Measurements from ENCODE around the gene BCO1.

Gene BCO1

GRCh38 chr16:81276323-81276722 is 37.8 kb downstream of the BCO1 start:
- no peak for DNase-seq

DNA sequence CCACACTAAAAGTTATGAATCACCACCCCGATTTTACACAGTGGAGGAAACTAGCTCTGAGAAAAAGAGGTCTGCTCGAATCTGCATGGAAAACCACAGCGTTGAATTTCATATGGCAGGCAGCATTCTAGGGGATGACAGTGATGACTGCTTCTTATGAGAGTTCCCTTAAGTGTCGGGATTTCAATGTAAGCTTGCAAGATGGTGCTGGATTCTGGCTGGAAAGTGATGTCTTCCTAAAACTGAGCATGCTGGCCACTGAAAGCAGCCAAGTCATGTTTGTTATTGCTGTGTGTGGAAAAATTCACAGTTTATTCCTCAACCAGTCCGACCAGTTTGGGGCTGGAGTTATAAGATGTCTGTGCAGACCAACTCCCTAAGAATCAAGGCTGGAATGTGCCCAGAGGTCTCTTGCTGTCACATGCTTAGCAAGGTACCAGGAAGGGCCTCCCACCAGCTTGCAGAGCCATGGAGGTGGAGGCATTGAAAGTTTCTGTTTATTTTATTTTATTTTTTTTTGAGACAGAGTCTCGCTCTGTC is 39.1 kb downstream of the BCO1 start:
- DNase-seq = no peak

DNA sequence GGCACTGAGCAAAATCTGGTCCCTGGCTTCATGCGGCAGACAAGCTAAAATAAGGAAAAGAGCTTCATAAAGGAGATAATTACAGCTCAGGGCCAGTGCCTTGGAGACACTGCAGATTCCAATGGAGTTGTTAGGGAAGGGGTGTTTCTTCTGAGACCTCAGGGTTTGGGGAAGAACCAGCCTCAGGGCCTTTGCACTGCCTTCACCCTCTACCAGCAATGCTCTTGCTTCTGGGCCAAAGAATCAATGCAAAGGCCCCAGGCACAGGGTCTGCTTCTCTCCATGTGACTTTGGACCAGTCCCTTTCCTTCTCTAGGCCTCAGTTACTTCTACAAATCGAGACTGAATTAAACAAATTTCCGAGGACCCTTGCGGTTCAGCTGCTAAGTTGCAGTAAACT is 40.0 kb downstream of the BCO1 start:
- DNase-seq = no peak

- no peak for DNase-seq
Observed at GRCh38 chr16:81279392-81279791, 40.9 kb downstream of the BCO1 start.

DNA sequence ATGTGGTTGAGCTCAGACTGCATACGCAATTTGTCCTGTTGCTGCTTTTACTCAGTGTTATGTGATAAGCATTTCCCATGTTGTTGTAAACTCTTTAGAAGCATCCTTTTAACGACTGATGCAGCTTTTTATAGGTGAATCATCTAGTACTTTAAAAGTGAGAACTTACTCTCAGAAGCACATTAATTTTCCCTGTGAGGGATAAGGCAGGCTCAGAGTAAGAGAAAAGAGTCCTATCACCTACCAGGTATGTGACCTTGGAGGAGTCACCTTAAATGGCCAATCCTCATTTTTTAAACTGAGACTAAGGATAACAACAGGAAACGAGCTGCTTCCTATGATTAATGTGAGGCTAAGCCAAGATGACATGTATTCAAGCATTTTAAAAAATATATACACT is 41.9 kb downstream of the BCO1 start:
- no peak for DNase-seq

DNA sequence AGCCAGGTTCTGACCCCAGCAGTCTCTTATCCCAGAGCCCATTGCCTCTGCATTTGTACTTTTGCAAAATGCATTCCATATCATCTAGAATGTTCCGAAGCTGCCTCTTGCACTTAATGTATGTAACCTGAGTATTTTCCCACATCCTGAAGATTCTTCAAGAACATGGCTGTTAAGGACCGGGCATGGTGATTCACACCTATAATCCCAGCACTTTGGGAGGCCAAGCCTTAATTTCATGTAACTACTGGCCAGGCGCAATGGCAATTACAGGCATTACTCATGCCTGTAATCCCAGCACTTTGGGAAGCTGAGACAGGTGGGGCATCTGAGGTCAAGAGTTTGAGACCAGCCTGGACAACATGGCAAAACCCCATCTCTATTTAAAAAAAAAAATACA is 44.6 kb downstream of the BCO1 start:
- no peak for DNase-seq

GRCh38 chr16:81284995-81285600 is 46.6 kb downstream of the BCO1 start:
- no peak for DNase-seq

GRCh38 chr16:81286190-81286589 is 47.7 kb downstream of the BCO1 start:
- DNase-seq = no peak

GRCh38 chr16:81291117-81291516 is 52.6 kb downstream of the BCO1 start:
- DNase-seq = no peak

GRCh38 chr16:81292936-81293335 is 54.4 kb downstream of the BCO1 start:
- no peak for DNase-seq

DNA sequence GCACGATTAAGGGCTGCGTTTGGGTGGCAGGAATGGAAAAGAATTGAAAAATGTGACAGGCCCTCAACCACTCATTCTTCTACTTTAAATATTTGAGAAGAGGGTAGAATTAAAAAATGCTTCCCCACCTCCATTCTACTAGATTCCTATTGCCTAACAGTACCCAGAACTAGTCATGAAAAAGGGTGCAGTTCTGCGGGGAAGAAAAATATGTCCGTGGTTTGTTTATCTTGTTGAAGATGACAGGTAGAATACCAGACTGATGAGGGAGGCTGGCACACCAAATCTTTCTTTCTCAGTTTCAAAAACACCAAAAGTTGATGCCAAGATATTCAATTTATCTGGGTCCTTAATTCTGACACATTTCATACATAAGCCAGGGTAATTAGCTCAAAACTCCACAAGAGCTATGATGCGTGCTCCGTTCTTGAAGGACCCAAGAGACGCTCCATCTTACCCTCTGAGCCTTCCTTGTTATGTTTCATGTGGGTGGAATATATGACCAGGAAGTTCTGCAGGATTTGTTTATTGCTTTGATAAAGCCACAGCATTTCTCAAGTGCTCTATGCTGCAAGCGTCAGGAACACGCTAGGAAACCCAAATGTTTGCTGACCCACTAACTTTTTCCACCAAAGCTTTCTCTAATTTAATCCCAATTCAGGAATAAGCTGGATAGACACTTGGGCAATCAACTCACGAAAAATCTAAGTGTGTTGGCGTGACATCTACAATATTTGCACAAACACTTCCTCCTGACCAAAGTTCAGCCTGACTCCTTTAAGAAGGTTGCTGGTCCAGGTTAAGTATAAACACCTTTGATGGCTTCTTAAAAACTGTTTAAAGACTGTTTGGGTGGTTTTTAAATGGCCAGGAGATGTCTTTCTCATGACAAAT is 55.7 kb downstream of the BCO1 start:
- DNase-seq = no peak

- DNase-seq = no peak
Observed at GRCh38 chr16:81296631-81297030, 58.1 kb downstream of the BCO1 start.

DNA sequence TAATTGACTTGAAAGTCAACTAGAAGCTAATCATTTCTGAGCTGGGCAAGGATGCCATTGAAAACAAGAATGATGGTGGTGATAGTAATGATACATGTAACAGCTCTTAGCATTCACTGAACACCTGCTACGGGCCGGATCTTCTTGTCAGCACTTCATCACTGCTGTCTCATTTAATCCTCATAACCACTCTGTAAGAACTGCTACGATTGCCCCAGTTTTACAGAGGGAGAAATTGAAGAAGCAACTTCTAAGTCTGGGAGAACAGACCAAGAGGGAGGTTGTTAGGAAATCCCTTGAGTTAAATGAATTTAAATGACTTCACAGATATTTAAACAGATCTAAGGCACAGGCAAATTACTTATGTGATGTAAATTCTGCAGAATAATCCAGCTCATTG is 69.3 kb downstream of the BCO1 start:
- no peak for DNase-seq

DNA sequence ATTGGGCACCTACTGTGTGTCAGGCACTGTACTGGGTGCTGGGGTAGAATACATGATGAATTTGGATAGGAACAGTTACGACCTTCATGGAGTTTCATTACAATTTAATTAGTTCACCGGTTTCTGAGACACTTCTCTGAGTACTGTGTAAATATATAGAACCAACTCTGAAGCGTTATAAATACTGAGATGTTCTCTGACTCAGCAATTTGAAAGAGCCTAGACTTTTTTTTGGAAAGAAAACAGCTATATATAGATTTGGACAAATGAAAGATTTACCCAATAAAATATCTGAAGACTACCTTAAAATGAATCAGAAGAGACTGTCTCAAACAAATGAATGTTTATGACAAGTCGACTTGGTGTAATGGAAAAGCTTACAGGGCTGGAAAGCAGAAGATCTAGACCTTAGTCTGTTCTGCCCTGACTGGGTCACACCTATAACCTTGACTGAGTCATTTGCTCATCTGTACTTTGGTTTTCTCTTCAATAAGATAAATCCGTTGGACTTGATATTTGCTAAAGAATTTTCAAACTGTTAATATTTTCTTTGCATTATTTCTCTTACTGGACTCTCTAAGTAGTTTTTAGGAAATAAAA is 71.7 kb downstream of the BCO1 start:
- peak; percentile 43 for DNase-seq

DNA sequence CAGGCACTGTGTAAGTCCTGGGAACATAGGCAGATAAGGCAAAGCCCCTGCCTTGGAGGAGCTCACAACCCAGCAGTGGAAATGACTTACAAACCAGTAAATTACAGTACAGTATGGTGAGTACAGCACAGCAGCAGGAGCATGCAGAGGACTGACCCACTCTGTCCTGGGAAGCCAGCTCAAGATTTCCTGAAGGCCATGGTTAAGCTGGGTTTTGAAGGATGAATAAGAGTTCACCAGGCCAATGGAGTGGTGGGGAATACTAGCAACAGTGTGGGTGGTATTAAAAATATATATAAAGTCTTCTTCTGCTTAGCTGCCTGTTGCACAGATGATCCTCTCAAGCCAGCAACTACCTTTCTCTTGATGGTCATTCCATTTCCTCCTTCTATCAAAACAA is 73.3 kb downstream of the BCO1 start:
- no peak for DNase-seq

GRCh38 chr16:81313701-81314602 is 75.5 kb downstream of the BCO1 start:
- no peak for DNase-seq

DNA sequence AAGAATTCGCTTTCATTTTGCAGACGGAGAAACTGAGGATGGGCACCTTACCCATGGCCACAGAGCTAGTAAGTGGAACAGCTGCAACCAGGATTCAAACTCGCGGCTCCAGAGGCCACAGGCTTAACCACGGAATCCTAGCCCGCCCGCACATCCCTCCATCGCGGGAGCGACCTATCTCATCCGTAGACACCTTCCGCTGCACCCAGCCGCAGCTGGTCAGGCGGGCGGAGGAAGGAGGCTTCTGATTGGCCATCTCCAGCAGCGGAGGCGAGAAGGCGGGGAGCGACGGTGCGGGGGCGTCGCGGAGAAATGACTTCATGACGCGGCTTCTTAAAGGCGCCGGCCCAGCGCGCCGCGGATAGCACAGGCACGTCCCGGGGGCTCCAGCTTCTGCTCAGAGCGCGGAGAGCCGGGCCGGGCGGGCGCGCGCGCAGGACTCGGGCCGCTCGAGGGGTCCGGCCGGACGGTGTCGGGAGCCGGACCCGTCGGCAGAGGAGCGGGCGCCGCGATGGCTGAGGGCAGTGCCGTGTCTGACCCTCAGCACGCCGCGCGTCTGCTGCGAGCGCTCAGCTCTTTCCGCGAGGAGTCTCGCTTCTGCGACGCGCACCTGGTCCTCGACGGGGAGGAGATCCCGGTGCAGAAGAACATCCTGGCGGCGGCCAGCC is 76.2 kb downstream of the BCO1 start, which contains the start of gene GAN:
TSS of gene GAN (plus strand) at position 360 of the 668 bp plus-strand sequence. CDS start at position 512, 152 bp downstream.
- peak; percentile 97 for DNase-seq

DNA sequence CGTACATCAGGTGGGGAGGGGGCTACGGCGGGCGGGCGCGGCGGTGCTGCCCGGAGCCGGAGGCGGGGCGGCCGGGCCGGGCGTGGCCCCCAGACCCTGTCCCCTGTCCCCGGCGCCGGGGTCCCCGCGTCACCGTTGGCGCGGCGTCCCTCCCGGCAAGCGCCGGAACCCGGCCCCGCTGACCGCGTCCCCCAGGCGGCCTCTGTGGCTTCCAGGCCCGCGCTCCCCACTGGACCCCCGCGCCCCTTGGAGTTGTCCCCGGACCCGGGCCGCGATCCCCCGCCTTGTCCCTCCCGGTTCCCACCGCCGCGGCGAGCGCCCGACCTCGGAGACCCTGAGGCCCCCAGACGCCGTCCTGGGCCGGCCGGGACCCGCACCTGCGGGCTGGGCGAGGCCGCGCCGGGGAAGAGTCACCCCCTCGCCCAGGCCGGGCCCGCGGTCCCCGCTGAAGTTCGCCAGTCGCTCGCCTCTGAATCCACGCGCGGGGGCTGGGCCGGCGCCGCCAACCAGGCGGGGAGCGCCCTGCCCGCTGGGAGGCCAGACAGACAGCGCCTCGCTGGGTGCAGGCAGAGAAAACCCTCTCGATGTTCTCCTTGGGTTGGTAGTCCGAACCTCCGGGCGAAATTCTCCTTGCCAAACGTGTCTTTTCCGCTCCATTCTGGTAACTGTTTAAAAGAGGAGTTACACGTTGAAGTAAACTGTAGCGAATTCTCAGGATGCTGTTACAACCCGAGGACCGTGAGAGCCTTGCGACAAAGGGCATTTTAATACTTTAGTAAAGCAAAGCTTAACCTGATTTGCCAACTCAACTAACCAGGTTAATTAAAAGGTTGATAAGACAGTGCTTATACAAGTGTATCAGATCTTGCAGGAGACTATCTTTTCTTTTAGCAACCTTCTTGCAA is 77.0 kb downstream of the BCO1 start:
- DNase-seq = peak; percentile 49

DNA sequence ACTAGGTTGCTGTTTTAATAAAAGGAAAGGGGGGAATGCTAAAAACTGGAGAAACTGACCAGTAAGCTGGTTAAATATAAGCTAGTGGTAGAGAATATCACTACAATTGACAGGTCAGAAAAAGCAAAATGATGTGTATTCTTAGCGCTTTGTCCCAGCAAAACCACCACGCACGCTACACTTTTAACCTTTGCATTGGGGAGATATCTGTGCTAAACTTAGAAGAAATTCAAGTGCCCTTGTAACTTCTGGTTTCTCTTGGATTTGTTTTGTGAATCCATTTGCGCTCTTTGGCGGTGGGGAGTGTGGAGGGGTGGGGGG is 77.6 kb downstream of the BCO1 start:
- DNase-seq = no peak

DNA sequence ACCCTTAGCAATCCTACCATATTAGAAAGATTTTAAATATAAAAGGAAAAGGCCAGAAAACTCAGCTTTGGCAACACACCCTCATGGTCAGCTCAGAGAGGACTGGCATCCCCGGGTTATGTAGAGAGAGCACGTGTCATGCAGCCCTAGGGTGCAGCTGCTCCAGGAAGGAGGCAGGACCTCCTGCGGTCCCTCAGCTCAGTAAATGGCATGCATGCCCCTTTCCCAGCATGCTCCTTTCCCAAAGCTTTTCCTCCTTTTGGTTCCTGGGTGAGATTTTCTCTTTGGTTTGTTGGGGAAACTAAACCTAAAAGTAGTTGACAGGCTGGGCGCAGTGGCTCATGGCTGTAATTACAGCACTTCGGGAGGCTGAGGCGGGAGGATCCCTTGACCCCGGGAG is 80.2 kb downstream of the BCO1 start:
- no peak for DNase-seq

Data from activated CD4-positive, alpha-beta T cell treated with anti-CD3 and anti-CD28 coated beads, Interleukin-10, Interleukin-2, amounts not matched to agents 100 ng/mL and 50 ng/mL, durations not matched to agents 16 hours and 8 hours (primary cell).